ENCODE data around the gene CACNG6. TPM values are rescaled to one million over a fixed set of nuclear protein-coding genes. Genes with fewer than 3 reads are reported as not detected.
"Not testable (repeated sequence)": the region's sequence is repeated elsewhere in the genome, so short reads cannot be mapped to it uniquely, and the experiment has no call there.

The CACNG6 gene
- total RNA-seq, 1 experiment from 2014 or later: 1.0 TPM

- DNase-seq (ENCODE audit: low read depth): no peak
These were observed 8.3 kb downstream of the CACNG6 start for GRCh38 chr19:53999694-54000093.

GRCh38 chr19:54001496-54001895 is 10.1 kb downstream of the CACNG6 start:
- DNase-seq (ENCODE audit: low read depth): no peak

- peak; percentile 51 for DNase-seq (ENCODE audit: low read depth)
These were observed 11.3 kb downstream of the CACNG6 start for GRCh38 chr19:54002495-54003315.

- DNase-seq (ENCODE audit: low read depth): no peak
These were observed 18.0 kb downstream of the CACNG6 start for GRCh38 chr19:54009440-54009839.

- DNase-seq (ENCODE audit: low read depth): no peak
These were observed 19.0 kb downstream of the CACNG6 start for GRCh38 chr19:54010474-54010873.

- no peak for DNase-seq (ENCODE audit: low read depth)
These were observed 20.2 kb downstream of the CACNG6 start for GRCh38 chr19:54011507-54012211.

GRCh38 chr19:54013866-54014265 is 22.4 kb downstream of the CACNG6 start:
- no peak for DNase-seq (ENCODE audit: low read depth)

- DNase-seq (ENCODE audit: low read depth): no peak
These were observed 23.6 kb downstream of the CACNG6 start for GRCh38 chr19:54014920-54015560.

- DNase-seq (ENCODE audit: low read depth): peak; percentile 52
These were observed 25.8 kb downstream of the CACNG6 start for GRCh38 chr19:54017261-54017660.

- no peak for DNase-seq (ENCODE audit: low read depth)
These were observed 29.9 kb downstream of the CACNG6 start for GRCh38 chr19:54021363-54021762.

GRCh38 chr19:54021932-54022331 is 30.5 kb downstream of the CACNG6 start:
- no peak for DNase-seq (ENCODE audit: low read depth)

GRCh38 chr19:54023191-54023590 is 31.8 kb downstream of the CACNG6 start:
- peak; percentile 21 for DNase-seq (ENCODE audit: low read depth)

GRCh38 chr19:54024660-54025059 is 33.2 kb downstream of the CACNG6 start:
- peak; percentile 56 for DNase-seq (ENCODE audit: low read depth)

- no peak for DNase-seq (ENCODE audit: low read depth)
These were observed 35.2 kb downstream of the CACNG6 start for GRCh38 chr19:54026656-54027055.

GRCh38 chr19:54029301-54029700 is 37.9 kb downstream of the CACNG6 start:
- DNase-seq (ENCODE audit: low read depth): no peak

GRCh38 chr19:54029930-54030490 is 38.6 kb downstream of the CACNG6 start:
- DNase-seq (ENCODE audit: low read depth): peak; percentile 80

- peak; percentile 49 for DNase-seq (ENCODE audit: low read depth)
These were observed 39.6 kb downstream of the CACNG6 start for GRCh38 chr19:54030895-54031586.

GRCh38 chr19:54035215-54036178 is 44.1 kb downstream of the CACNG6 start:
- peak; percentile 89 for DNase-seq (ENCODE audit: low read depth)

- DNase-seq (ENCODE audit: low read depth): not testable (repeated sequence)
These were observed 45.1 kb downstream of the CACNG6 start for GRCh38 chr19:54036542-54036941.

- no peak for DNase-seq (ENCODE audit: low read depth)
These were observed 48.6 kb downstream of the CACNG6 start for GRCh38 chr19:54040003-54040402.
